ENCODE data around the gene SPATS2L.

GRCh38 chr2:200479692-200480265 is 173.3 kb downstream of the SPATS2L start:
- TF ChIP-seq ZSCAN5A (tag by site-specific recombination; IDR thresholded peaks at IDR 0.05) = no peak
- no peak for TF ChIP-seq ZBTB8A (tag by site-specific recombination; IDR thresholded peaks at IDR 0.05)
- TF ChIP-seq CTCF (tag by site-specific recombination; IDR thresholded peaks at IDR 0.05) = no peak

Measured in HEK293 (cell line).